HCT116 (cell line): Measurements from ENCODE around the gene UGT1A9.

Source experiments
- EZH2 ChIP-seq: fragments of 200-600 bp; sonication (generic); IDR thresholded peaks from 2 replicates; pipeline ENCODE4 v1.6.1; 2017; ENCODE audit warnings: antibody characterized with exemption, mixed run types
- POLR2A ChIP-seq: IDR thresholded peaks from 2 replicates; pipeline ENCODE4 v1.7.0; 2011; ENCODE audit warnings: borderline replicate concordance; ENCODE audit not compliant: insufficient read depth, insufficient read length; ENCODE audit errors: extremely low read depth
- POLR2AphosphoS5 ChIP-seq: IDR thresholded peaks from 2 replicates; pipeline ENCODE4 v1.6.1; 2011; ENCODE audit warnings: mild to moderate bottlenecking, low read depth, low read length, moderate library complexity
- SIN3A ChIP-seq: IDR thresholded peaks from 2 replicates; pipeline ENCODE4 v1.6.1; 2012; ENCODE audit warnings: low read depth
- SRF ChIP-seq: IDR thresholded peaks from 2 replicates; pipeline ENCODE4 v1.6.1; 2012; ENCODE audit warnings: low read depth
- TCF7L2 ChIP-seq: IDR thresholded peaks from 2 replicates; pipeline ENCODE4 v1.7.0; 2011; ENCODE audit warnings: borderline replicate concordance, inconsistent platforms; ENCODE audit not compliant: insufficient read depth, insufficient read length; ENCODE audit errors: extremely low read depth
- ZNF274 ChIP-seq: fragments of 200-500 bp; sonication (Bioruptor generic); IDR thresholded peaks from 2 replicates; pipeline ENCODE4 v1.6.1; 2014; ENCODE audit warnings: mild to moderate bottlenecking, low read depth, low read length, inconsistent platforms
- TF ChIP-seq, protein P1 (sequence below): IDR thresholded peaks from 2 replicates; pipeline ENCODE4 v1.6.1; 2012
- TF ChIP-seq, protein P2 (sequence below), 3 experiments: fragments of 200-600 bp in 1 of 3; sonication (generic) in 1 of 3; IDR thresholded peaks in 2 of 3; conservative IDR thresholded peaks in 1 of 3; 2 replicates each; pipeline ENCODE4 v1.5.1; 2012 to 2017; ENCODE audit warnings: low read depth in 2 of 3, low read length in 2 of 3, antibody characterized with exemption in 1 of 3, borderline replicate concordance in 1 of 3, control low read depth in 1 of 3, mild to moderate bottlenecking in 1 of 3, mixed read lengths in 1 of 3, mixed run types in 1 of 3, moderate library complexity in 1 of 3; ENCODE audit not compliant: insufficient read depth in 1 of 3
- TF ChIP-seq, protein P3 (sequence below): IDR thresholded peaks from 2 replicates; pipeline ENCODE4 v1.6.1; 2011; ENCODE audit warnings: mild to moderate bottlenecking, low read length, moderate library complexity; ENCODE audit not compliant: insufficient replicate concordance; ENCODE audit errors: extremely low read depth
- TF ChIP-seq, protein P4 (sequence below): IDR thresholded peaks from 2 replicates; pipeline ENCODE4 v1.6.1; 2012

DNA sequence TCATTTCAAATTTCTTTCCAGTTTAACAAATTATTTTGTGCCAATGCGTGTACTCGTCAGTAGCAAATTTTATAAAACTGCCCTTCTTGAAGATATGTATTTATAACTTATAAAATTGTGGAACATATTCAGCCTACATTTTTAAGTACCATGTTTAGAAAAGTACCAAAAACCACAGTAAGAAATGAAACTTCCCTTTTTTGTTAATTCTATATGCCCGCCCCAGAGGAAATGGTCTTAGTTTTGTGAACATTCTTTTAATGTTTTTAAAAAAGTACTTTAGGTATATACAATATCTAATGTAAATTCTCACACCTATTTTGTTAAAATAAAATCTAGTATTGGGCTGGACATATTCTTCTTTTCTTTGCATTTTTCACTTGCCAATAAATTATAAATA is 1.2 kb downstream of the UGT1A9 start:
- TF ChIP-seq, protein P1, sequence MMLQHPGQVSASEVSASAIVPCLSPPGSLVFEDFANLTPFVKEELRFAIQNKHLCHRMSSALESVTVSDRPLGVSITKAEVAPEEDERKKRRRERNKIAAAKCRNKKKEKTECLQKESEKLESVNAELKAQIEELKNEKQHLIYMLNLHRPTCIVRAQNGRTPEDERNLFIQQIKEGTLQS: no peak
- TF ChIP-seq, protein P2, sequence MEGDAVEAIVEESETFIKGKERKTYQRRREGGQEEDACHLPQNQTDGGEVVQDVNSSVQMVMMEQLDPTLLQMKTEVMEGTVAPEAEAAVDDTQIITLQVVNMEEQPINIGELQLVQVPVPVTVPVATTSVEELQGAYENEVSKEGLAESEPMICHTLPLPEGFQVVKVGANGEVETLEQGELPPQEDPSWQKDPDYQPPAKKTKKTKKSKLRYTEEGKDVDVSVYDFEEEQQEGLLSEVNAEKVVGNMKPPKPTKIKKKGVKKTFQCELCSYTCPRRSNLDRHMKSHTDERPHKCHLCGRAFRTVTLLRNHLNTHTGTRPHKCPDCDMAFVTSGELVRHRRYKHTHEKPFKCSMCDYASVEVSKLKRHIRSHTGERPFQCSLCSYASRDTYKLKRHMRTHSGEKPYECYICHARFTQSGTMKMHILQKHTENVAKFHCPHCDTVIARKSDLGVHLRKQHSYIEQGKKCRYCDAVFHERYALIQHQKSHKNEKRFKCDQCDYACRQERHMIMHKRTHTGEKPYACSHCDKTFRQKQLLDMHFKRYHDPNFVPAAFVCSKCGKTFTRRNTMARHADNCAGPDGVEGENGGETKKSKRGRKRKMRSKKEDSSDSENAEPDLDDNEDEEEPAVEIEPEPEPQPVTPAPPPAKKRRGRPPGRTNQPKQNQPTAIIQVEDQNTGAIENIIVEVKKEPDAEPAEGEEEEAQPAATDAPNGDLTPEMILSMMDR (IDR thresholded peaks at IDR 0.05 in 2 of 3, conservative IDR thresholded peaks at IDR 0.05 in 1 of 3; ENCODE audit: borderline replicate concordance in 1 of 3, insufficient read depth in 1 of 3, low read depth in 2 of 3, low read length in 2 of 3): no peak
- TF ChIP-seq SRF: no peak
- TF ChIP-seq, protein P3, sequence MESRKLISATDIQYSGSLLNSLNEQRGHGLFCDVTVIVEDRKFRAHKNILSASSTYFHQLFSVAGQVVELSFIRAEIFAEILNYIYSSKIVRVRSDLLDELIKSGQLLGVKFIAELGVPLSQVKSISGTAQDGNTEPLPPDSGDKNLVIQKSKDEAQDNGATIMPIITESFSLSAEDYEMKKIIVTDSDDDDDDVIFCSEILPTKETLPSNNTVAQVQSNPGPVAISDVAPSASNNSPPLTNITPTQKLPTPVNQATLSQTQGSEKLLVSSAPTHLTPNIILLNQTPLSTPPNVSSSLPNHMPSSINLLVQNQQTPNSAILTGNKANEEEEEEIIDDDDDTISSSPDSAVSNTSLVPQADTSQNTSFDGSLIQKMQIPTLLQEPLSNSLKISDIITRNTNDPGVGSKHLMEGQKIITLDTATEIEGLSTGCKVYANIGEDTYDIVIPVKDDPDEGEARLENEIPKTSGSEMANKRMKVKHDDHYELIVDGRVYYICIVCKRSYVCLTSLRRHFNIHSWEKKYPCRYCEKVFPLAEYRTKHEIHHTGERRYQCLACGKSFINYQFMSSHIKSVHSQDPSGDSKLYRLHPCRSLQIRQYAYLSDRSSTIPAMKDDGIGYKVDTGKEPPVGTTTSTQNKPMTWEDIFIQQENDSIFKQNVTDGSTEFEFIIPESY: no peak
- no peak for TF ChIP-seq ZNF274
- TF ChIP-seq EZH2: no peak
- no peak for TF ChIP-seq POLR2A
- TF ChIP-seq SIN3A: no peak
- no peak for TF ChIP-seq TCF7L2
- TF ChIP-seq, protein P4, sequence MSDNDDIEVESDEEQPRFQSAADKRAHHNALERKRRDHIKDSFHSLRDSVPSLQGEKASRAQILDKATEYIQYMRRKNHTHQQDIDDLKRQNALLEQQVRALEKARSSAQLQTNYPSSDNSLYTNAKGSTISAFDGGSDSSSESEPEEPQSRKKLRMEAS: no peak
- no peak for TF ChIP-seq POLR2AphosphoS5
